Neuronal stem cell (in vitro differentiated cells): ENCODE measurements around the gene CANT1.

Source experiments
- DNase-seq: peaks from one replicate; pipeline ENCODE4 v3.0.0-alpha.2; 2013; ENCODE audit warnings: low spot score
- H2AFZ ChIP-seq: one replicate; pipeline ENCODE4 v1.6.1; 2013; ENCODE audit warnings: mild to moderate bottlenecking, low read length, inconsistent platforms
- H2AK5ac ChIP-seq: 2 replicates; pipeline ENCODE4 v1.6.1; 2013; ENCODE audit warnings: low read depth, mild to moderate bottlenecking, inconsistent platforms, low read length, moderate library complexity, mixed read lengths
- H2BK120ac ChIP-seq: 2 replicates; pipeline ENCODE4 v1.6.1; 2013; ENCODE audit warnings: low read depth, mild to moderate bottlenecking, inconsistent platforms, low read length, moderate library complexity, mixed read lengths
- H2BK12ac ChIP-seq: one replicate; pipeline ENCODE4 v1.6.1; 2013; ENCODE audit warnings: low read length, inconsistent platforms
- H2BK15ac ChIP-seq: 2 replicates; pipeline ENCODE4 v1.6.1; 2013; ENCODE audit warnings: mild to moderate bottlenecking, low read length, inconsistent platforms, mixed read lengths
- H2BK5ac ChIP-seq: one replicate; pipeline ENCODE4 v1.6.1; 2013; ENCODE audit warnings: inconsistent platforms, mild to moderate bottlenecking, low read length, moderate library complexity
- H3K14ac ChIP-seq: one replicate; pipeline ENCODE4 v1.6.1; 2013; ENCODE audit warnings: low read length, inconsistent platforms
- H3K18ac ChIP-seq: 2 replicates; pipeline ENCODE4 v1.6.1; 2013; ENCODE audit warnings: low read length, inconsistent platforms
- H3K23ac ChIP-seq: 2 replicates; pipeline ENCODE4 v1.6.1; 2013; ENCODE audit warnings: low read depth, mild to moderate bottlenecking, mixed read lengths, low read length, inconsistent platforms; ENCODE audit not compliant: poor library complexity
- H3K27ac ChIP-seq: replicated peaks from 3 replicates; pipeline ENCODE4 v1.5.1; 2013; ENCODE audit warnings: low read length, inconsistent platforms
- H3K27me3 ChIP-seq, 3 experiments: 2 replicates each; pipeline ENCODE4 v1.6.1; 2013; ENCODE audit warnings: low read length in 3 of 3, mild to moderate bottlenecking in 2 of 3, inconsistent platforms in 1 of 3, low read depth in 1 of 3, mixed read lengths in 1 of 3, moderate library complexity in 1 of 3; ENCODE audit not compliant: control insufficient read depth in 3 of 3, insufficient read depth in 3 of 3
- H3K36me3 ChIP-seq, 2 donors: replicated peaks in 1 of 2; 2 replicates each; pipeline ENCODE4 v1.6.1; 2013; ENCODE audit warnings: low read length in 2 of 2; ENCODE audit not compliant: control insufficient read depth in 2 of 2, insufficient read depth in 2 of 2
- H3K4ac ChIP-seq: 2 replicates; pipeline ENCODE4 v1.6.1; 2013; ENCODE audit warnings: inconsistent platforms, mild to moderate bottlenecking, low read length, moderate library complexity
- H3K4me1 ChIP-seq, 2 donors: 1 replicate in 1 of 2; 2 replicates in 1 of 2; pipeline ENCODE4 v1.6.1; 2013; ENCODE audit warnings: low read length in 2 of 2, low read depth in 1 of 2; ENCODE audit not compliant: control insufficient read depth in 2 of 2, insufficient read depth in 1 of 2
- H3K4me2 ChIP-seq: one replicate; pipeline ENCODE4 v1.6.1; 2013; ENCODE audit warnings: mild to moderate bottlenecking, low read length, inconsistent platforms; ENCODE audit not compliant: insufficient read depth, poor library complexity, severe bottlenecking
- H3K4me3 ChIP-seq, 2 donors: 2 replicates each; pipeline ENCODE4 v1.5.1; 2013; ENCODE audit warnings: low read length in 2 of 2, mild to moderate bottlenecking in 2 of 2, inconsistent platforms in 1 of 2, moderate library complexity in 1 of 2
- H3K79me1 ChIP-seq: one replicate; pipeline ENCODE4 v1.6.1; 2013; ENCODE audit warnings: low read depth, mild to moderate bottlenecking, inconsistent platforms, low read length, moderate library complexity
- H3K9ac ChIP-seq: one replicate; pipeline ENCODE4 v1.6.1; 2013; ENCODE audit warnings: mild to moderate bottlenecking, low read depth, low read length, inconsistent platforms; ENCODE audit not compliant: poor library complexity
- H3K9me3 ChIP-seq, 2 donors: replicated peaks in 1 of 2; 2 replicates each; pipeline versions ENCODE3 to v1.6.1; 2013; ENCODE audit warnings: low read length in 2 of 2, mild to moderate bottlenecking in 2 of 2, inconsistent platforms in 1 of 2, low read depth in 1 of 2, mixed read lengths in 1 of 2, moderate library complexity in 1 of 2; ENCODE audit not compliant: control insufficient read depth in 2 of 2, insufficient read depth in 1 of 2
- H4K8ac ChIP-seq: one replicate; pipeline ENCODE4 v1.6.1; 2013; ENCODE audit warnings: low read depth, mild to moderate bottlenecking, inconsistent platforms, low read length, moderate library complexity
- H4K91ac ChIP-seq: one replicate; pipeline ENCODE4 v1.6.1; 2013; ENCODE audit warnings: low read length, low read depth, mild to moderate bottlenecking, inconsistent platforms; ENCODE audit not compliant: poor library complexity
- WGBS, 2 donors: extraction: QIAGEN DNeasy Blood & Tissue Kit; methylation state at CpG; one replicate each; pipeline ENCODE4 v1.1.7; 2013; ENCODE audit warnings: missing lambda C conversion rate in 2 of 2, mixed read lengths in 1 of 2; ENCODE audit not compliant: insufficient read length in 2 of 2, insufficient replicate concordance in 1 of 2; ENCODE audit errors: extremely low coverage in 2 of 2; 5-methylcytosine and 5-hydroxymethylcytosine counted together

The CANT1 gene

GRCh38 chr17:79038545-79039135, 29.1 kb upstream of the CANT1 start:
- WGBS, 2 donors = no CpG with 5 or more reads among the region's 8 CpGs
- H3K4me1 ChIP-seq = peaks cover 0 to 5% of the 10 kb centered on the region in 2 donors
- no peak overlapping the region for H4K91ac ChIP-seq
- no peak overlapping the region for H3K23ac ChIP-seq
- H3K9ac ChIP-seq = no peak overlapping the region
- no peak overlapping the region for H3K4me2 ChIP-seq
- H2AK5ac ChIP-seq = no peak overlapping the region
- no peak for DNase-seq
- H4K8ac ChIP-seq = no peak overlapping the region
- no peak overlapping the region for H2BK5ac ChIP-seq
- peaks cover 0 to 8% of the 10 kb centered on the region in 2 donors for H3K9me3 ChIP-seq
- no peak overlapping the region for H2BK12ac ChIP-seq
- no peak overlapping the region for H3K4ac ChIP-seq
- H2BK120ac ChIP-seq = no peak overlapping the region
- H3K36me3 ChIP-seq = no peaks in the 10 kb centered on the region
- H3K27me3 ChIP-seq = peaks cover 0 to 29% (median 2%) of the 10 kb centered on the region in 3 experiments
- H3K27ac ChIP-seq = no peak overlapping the region
- H3K4me3 ChIP-seq = no peak overlapping the region
- peaks cover 2% of the 10 kb centered on the region for H3K79me1 ChIP-seq
- H3K14ac ChIP-seq = no peak overlapping the region
- no peak overlapping the region for H2AFZ ChIP-seq
- H3K18ac ChIP-seq = no peak overlapping the region
- H2BK15ac ChIP-seq = no peak overlapping the region

- Histone ChIP-seq H3K4ac (no peak overlapping the region), H2AFZ (no peak overlapping the region), H4K91ac (no peak overlapping the region), H3K9me3 (no peaks in the 10 kb centered on the region), H3K4me3 (no peak overlapping the region), H3K36me3 (no peaks in the 10 kb centered on the region), H3K9ac (no peak overlapping the region), H3K27ac (no peak overlapping the region), H4K8ac (no peak overlapping the region), H2BK12ac (no peak overlapping the region), H3K4me2 (peak overlapping the region; percentile 14), H3K23ac (no peak overlapping the region), H2AK5ac (no peak overlapping the region), H3K18ac (no peak overlapping the region), H2BK5ac (no peak overlapping the region), H2BK15ac (no peak overlapping the region), H3K27me3 (peaks cover 0 to 45% (median 0%) of the 10 kb centered on the region in 3 experiments), H3K79me1 (no peaks in the 10 kb centered on the region), H3K14ac (no peak overlapping the region), H2BK120ac (no peak overlapping the region), H3K4me1 (peaks cover 0 to 2% of the 10 kb centered on the region in 2 donors)
- WGBS, 2 donors = no CpG with 5 or more reads among the region's 3 CpGs
- DNase-seq = no peak
Measured at GRCh38 chr17:79036596-79036995, 27.0 kb upstream of the CANT1 start.

DNA sequence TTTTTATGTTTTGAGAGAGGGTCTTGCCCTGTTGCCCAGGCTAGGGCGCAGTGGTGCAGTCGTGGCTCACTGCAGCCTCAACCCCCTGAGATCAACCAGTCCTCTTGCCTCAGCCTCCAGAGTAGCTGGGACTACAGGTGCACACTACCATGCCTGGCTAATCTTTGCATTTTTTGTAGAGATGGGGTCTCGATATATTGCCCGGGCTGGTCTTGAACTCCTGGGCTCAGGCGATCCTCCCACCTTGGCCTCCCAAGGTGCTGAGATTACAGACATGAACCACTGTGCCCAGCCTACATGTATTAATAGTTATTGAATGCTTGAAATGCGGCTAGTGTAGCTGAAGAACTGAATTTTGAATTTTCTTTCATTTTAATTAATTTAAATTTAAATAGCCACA, 26.6 kb upstream of the CANT1 start:
- DNase-seq = no peak

DNA sequence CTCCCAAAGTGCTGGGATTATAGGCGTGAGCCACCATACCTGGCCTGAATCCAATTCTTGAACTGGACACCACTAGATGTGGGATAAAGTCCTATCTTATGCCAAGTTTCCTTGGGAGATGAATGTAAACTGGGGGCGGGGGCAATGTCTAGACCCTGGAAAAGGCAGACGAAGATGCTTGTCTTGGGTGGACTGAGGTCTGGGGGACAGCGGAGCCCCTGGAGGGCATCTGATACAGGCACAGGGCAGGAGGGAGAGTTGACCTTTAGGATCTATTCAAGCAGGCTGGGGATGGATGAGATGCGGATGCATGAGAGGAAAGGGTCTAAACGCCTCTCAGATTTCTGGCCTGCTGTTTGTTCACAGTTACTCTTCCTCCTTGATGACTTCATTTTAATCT, 26.1 kb upstream of the CANT1 start:
- no peak overlapping the region for H2AFZ ChIP-seq
- WGBS, 2 donors = no CpG with 5 or more reads among the region's 6 CpGs
- H4K91ac ChIP-seq = no peak overlapping the region
- no peak overlapping the region for H3K4me3 ChIP-seq
- H3K4ac ChIP-seq = no peak overlapping the region
- no peak overlapping the region for H3K27ac ChIP-seq
- H3K36me3 ChIP-seq = no peaks in the 10 kb centered on the region
- peaks cover 0 to 45% (median 0%) of the 10 kb centered on the region in 3 experiments for H3K27me3 ChIP-seq
- H3K9me3 ChIP-seq = no peaks in the 10 kb centered on the region
- H3K4me1 ChIP-seq = peaks cover 0 to 2% of the 10 kb centered on the region in 2 donors
- no peak overlapping the region for H2BK15ac ChIP-seq
- no peaks in the 10 kb centered on the region for H3K79me1 ChIP-seq
- no peak overlapping the region for H3K4me2 ChIP-seq
- DNase-seq = no peak
- no peak overlapping the region for H3K14ac ChIP-seq
- H3K9ac ChIP-seq = no peak overlapping the region
- no peak overlapping the region for H2BK12ac ChIP-seq
- no peak overlapping the region for H2AK5ac ChIP-seq
- no peak overlapping the region for H4K8ac ChIP-seq
- no peak overlapping the region for H3K23ac ChIP-seq
- H2BK120ac ChIP-seq = no peak overlapping the region
- H2BK5ac ChIP-seq = no peak overlapping the region
- H3K18ac ChIP-seq = no peak overlapping the region

More for the DNA sequence above, 26.6 kb upstream of the CANT1 start:
- H3K14ac ChIP-seq = no peak overlapping the region
- no peak overlapping the region for H2AK5ac ChIP-seq
- H3K27me3 ChIP-seq = peaks cover 0 to 45% (median 0%) of the 10 kb centered on the region in 3 experiments
- no peak overlapping the region for H3K27ac ChIP-seq
- no CpG with 5 or more reads among the region's 6 CpGs for WGBS, 2 donors
- peaks cover 0 to 2% of the 10 kb centered on the region in 2 donors for H3K4me1 ChIP-seq
- no peak overlapping the region for H2AFZ ChIP-seq
- no peak overlapping the region for H2BK5ac ChIP-seq
- H3K36me3 ChIP-seq = no peaks in the 10 kb centered on the region
- H3K23ac ChIP-seq = no peak overlapping the region
- H3K9ac ChIP-seq = no peak overlapping the region
- H4K8ac ChIP-seq = no peak overlapping the region
- no peaks in the 10 kb centered on the region for H3K79me1 ChIP-seq
- H3K18ac ChIP-seq = no peak overlapping the region
- no peak overlapping the region for H2BK120ac ChIP-seq
- no peaks in the 10 kb centered on the region for H3K9me3 ChIP-seq
- H4K91ac ChIP-seq = no peak overlapping the region
- H2BK12ac ChIP-seq = no peak overlapping the region
- H3K4me2 ChIP-seq = no peak overlapping the region
- H3K4me3 ChIP-seq = no peak overlapping the region
- H2BK15ac ChIP-seq = no peak overlapping the region
- H3K4ac ChIP-seq = no peak overlapping the region
